NCI-H460 (cell line): Measurements from ENCODE around the gene UBE2U. TPM values are rescaled to one million over a fixed set of nuclear protein-coding genes. Genes with fewer than 3 reads are reported as not detected.
"Not testable (repeated sequence)": the region's sequence is repeated elsewhere in the genome, so short reads cannot be mapped to it uniquely, and the experiment has no call there.

Source experiments
- DNase-seq: peaks from one replicate; pipeline ENCODE4 v3.0.0-alpha.2; 2016; ENCODE audit warnings: low read depth; ENCODE audit errors: extremely low read depth
- total RNA-seq: library from RNA; depleted of rRNA; stranded (reverse); fragments of >200 nt; shearing (Covaris generic); gene quantifications from 2 replicates; pipeline ENCODE4 v1.2.3, GENCODE V29; 2014

Gene UBE2U
- total RNA-seq, 1 experiment from 2014 or later = not detected

GRCh38 chr1:64187646-64188045 is 15.8 kb upstream of the UBE2U start:
- no peak for DNase-seq

DNA sequence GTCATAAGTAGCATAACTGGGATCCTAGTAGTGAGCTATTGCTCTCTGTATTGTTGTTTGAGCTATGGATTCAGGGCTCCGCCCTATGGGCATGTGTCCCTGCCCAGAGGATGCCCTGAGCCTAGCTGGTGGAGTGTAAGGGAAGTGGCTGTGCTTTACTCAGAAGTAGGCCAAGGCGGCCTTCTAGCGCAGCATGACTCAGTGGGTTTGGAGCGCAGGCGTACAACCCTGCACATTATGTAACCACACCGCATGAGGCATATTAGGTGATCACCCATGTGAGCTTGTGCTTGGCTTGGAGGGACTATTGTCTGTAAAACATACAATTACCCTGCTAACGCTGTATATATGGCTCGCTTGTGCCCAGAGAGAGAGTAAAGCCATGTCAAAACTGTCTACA is 11.1 kb upstream of the UBE2U start:
- no peak for DNase-seq

GRCh38 chr1:64194168-64195080 is 9.0 kb upstream of the UBE2U start:
- no peak for DNase-seq

- no peak for DNase-seq
These were observed 8.4 kb upstream of the UBE2U start for GRCh38 chr1:64195081-64195395.

GRCh38 chr1:64196074-64196870 is 7.2 kb upstream of the UBE2U start:
- DNase-seq = no peak

- DNase-seq = no peak
These were observed 6.3 kb upstream of the UBE2U start for GRCh38 chr1:64197076-64197475.

DNA sequence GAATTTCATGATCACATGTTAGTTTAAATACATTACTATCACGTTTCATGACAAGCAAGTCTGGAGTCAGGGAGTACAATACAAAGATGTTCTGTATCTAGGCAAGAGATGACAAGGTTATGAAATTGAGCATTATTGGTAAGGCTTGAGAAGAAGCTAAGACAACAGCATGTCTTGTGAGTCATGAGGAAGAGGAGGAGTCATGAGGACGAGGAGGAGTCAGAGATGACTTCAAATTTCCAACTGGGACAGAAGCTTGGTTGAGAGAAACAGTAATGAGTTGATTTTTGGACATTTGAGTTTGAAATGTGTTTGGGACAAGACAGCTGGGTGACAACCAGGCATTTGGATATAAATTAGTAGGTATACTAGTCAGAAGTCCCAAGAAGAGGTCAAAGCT is 4.3 kb upstream of the UBE2U start:
- no peak for DNase-seq

DNA sequence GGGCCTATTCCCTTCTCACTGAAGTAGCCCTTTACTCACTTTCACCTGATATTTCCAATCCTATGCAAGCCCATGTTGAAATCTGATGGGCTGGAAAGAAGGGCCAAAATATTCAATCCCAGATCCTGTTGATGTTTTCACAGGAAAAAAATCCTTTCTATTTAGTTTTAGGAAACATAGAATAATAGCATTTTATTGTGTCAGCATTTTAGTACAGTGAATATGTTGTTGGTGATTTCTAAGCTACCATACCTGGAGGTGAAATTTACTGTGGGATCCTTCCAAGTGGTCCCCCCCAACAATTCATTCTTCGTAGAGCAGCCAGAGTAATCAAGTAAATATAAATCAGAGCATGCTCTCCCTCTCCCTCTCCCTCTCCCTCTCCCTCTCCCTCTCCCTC is 3.4 kb upstream of the UBE2U start:
- no peak for DNase-seq

- no peak for DNase-seq
These were observed 5.8 kb downstream of the UBE2U start for GRCh38 chr1:64209221-64209620.

- no peak for DNase-seq
These were observed 8.6 kb downstream of the UBE2U start for GRCh38 chr1:64212031-64212430.

GRCh38 chr1:64215576-64215975 is 12.2 kb downstream of the UBE2U start:
- no peak for DNase-seq

- DNase-seq = no peak
These were observed 16.8 kb downstream of the UBE2U start for GRCh38 chr1:64220241-64220640.

- DNase-seq = no peak
These were observed 20.1 kb downstream of the UBE2U start for GRCh38 chr1:64223329-64224151.

GRCh38 chr1:64224236-64224635 is 20.8 kb downstream of the UBE2U start:
- not testable (repeated sequence) for DNase-seq

DNA sequence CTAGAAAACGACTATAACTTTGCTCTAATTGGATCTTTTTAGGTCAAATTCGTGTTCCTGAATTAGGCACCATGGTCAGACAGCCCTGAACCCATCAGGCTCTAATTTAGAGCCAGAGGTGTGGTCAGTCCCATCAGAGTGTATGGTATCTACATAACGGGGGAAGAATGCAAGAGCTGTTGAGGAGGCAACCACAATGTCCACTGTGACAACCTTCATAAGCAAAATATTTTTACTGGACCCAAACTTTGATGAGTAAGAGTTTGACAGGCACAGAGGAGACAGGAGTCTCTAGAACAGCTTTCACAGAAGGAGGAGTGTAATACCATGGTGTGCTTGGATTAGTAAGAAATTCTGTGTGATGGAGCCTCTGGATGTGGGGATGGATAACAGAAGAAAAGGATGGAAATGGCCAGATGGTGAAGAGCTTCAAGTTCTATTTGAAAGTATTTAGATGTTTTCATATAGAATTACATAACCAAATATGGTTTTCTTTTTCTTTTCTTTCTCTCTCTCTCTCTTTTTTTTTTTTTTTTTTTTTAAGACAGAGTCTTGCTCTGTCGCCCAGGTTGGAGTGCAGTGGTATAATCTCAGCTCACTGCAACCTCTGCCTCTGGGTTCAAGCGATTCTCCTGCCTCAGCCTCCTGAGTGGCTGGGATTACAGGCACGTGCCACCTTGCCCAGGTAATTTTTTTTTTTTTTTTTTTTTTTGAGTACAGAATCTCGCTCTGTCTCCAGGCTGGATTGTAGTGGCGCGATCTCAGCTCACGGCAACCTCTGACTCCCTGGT is 24.9 kb downstream of the UBE2U start:
- no peak for DNase-seq

DNA sequence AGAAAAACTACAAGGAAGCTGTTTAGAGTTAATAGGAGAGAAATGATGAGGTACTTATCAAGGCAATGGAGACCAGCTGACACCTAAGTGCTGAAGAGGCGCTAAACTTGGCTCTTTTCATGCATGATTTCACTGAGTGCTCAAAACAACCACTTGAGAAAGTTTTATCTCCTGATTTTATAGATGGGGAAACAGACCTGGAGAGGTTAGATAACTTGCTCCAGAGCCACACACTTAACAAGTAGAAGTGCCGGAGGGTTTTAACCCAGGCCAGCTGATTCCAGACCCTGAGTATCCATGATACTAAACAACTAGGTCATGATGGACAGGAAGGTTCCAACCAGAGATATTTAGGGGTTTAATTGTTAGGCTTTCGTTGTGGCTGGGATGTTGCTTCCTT is 25.9 kb downstream of the UBE2U start:
- no peak for DNase-seq

GRCh38 chr1:64231153-64231552 is 27.7 kb downstream of the UBE2U start:
- DNase-seq = peak; percentile 50

- no peak for DNase-seq
These were observed 28.2 kb downstream of the UBE2U start for GRCh38 chr1:64231654-64232053.

DNA sequence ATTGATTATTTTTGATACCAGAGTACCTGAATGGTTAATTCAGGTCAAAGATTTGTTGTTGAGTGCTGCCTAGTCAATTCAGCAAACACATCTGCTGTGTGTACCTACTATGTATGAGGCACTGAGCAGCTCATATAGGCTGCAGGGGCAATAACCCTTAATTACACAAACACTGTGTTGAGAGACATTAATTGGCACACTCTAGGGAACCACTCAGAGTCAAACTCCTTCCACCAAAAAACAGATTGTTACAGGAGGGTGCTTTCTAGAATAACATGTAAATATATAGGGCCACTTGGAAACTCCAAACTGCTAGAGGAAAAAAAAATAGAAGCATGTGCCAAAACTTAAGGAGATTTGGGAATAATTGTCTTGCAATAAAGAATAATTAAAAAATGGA is 31.3 kb downstream of the UBE2U start:
- no peak for DNase-seq

- DNase-seq = no peak
These were observed 31.8 kb downstream of the UBE2U start for GRCh38 chr1:64235181-64235580.
